ENCODE results near the gene IER3IP1.

DNA sequence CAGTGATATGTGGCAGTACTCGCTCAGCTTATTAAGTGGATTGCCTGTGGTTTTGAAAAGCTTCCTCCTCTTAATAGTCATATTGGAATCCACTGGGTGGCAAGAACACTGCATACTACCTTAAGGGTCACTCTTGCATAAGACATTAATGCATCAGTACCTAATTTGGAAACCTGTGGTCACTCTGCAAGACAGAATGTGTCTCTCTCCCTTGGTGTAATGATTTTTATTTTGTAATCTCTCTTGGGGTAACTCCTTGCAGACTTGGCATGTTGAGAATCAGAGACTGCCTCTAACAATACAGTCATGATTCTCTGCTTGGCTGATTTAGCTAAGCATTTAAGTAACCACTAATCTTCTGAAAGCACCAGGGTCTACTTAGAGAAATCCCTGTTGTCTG, 33.0 kb upstream of the IER3IP1 start:
- no peak for TF ChIP-seq YY1 (IDR thresholded peaks at IDR 0.05; ENCODE audit: insufficient read depth, insufficient read length)
- TF ChIP-seq SUZ12 (IDR thresholded peaks at IDR 0.05; ENCODE audit: extremely low read depth, insufficient read depth, insufficient read length) = no peak
